ENCODE results near the gene ANXA9. TPM values are rescaled to one million over a fixed set of nuclear protein-coding genes. Genes with fewer than 3 reads are reported as not detected.

ANXA9 gene
- total RNA-seq, 1 experiment from 2014 or later: 1.2 TPM

DNA sequence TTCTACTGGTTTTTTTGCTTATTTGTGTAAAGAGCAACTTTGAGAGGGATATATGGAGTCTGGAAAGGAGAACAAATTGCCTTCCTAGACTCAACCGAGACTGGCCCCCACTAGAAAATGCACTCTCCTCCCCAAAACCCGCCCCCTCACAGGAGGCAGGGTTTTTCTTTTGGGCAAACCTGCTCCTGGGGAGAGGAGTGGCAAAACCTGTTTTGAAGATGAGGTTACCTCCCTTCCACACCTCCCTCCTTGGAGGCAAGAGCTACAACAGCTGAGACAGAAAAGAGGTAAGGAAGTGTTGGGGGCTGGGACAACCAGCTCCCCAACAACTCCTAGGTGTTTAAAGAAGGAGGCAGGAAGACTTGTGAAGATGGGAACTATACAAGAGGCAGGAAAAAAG lies 54.3 kb downstream of the ANXA9 start, which contains the start of gene BNIPL:
Gene BNIPL (plus strand): TSS at position 231 of the 400 bp plus-strand sequence. CDS start 140 bp downstream, at position 371.
- in situ Hi-C loops (cut with HindIII; ENCODE audit: low pct_unique_long_range_greater_than_20kb, low sequenced_read_pairs): no loop called here
- Histone ChIP-seq H3K4me1 (ENCODE audit: control insufficient read depth, insufficient read depth, low read length) (no peaks in the 10 kb centered on the region), H3K27me3 (ENCODE audit: control insufficient read depth, insufficient read depth, low read length) (no peaks in the 10 kb centered on the region), H3K27ac (ENCODE audit: low read length) (no peak within 1 kb of the TSS), H3K9me3 (ENCODE audit: control insufficient read depth, insufficient read depth, low read depth, low read length) (no peaks in the 10 kb centered on the region), H3K4me3 (ENCODE audit: low read depth in 2 of 2, low read length in 2 of 2) (no peak within 1 kb of the TSS), H3K36me3 (ENCODE audit: control insufficient read depth, insufficient read depth, low read length) (0 out of 2 replicates have a peak, but pooled peaks cover 2% of the 10 kb centered on the region)
- POLR2A ChIA-PET: no interaction called here
- CTCF ChIA-PET: no interaction called here
- no peak for TF ChIP-seq TCF7L2 (IDR thresholded peaks at IDR 0.05; ENCODE audit: low read depth, low read length)
- TF ChIP-seq, protein P1, sequence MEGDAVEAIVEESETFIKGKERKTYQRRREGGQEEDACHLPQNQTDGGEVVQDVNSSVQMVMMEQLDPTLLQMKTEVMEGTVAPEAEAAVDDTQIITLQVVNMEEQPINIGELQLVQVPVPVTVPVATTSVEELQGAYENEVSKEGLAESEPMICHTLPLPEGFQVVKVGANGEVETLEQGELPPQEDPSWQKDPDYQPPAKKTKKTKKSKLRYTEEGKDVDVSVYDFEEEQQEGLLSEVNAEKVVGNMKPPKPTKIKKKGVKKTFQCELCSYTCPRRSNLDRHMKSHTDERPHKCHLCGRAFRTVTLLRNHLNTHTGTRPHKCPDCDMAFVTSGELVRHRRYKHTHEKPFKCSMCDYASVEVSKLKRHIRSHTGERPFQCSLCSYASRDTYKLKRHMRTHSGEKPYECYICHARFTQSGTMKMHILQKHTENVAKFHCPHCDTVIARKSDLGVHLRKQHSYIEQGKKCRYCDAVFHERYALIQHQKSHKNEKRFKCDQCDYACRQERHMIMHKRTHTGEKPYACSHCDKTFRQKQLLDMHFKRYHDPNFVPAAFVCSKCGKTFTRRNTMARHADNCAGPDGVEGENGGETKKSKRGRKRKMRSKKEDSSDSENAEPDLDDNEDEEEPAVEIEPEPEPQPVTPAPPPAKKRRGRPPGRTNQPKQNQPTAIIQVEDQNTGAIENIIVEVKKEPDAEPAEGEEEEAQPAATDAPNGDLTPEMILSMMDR (IDR thresholded peaks at IDR 0.05): no peak
- TF ChIP-seq, protein P2, sequence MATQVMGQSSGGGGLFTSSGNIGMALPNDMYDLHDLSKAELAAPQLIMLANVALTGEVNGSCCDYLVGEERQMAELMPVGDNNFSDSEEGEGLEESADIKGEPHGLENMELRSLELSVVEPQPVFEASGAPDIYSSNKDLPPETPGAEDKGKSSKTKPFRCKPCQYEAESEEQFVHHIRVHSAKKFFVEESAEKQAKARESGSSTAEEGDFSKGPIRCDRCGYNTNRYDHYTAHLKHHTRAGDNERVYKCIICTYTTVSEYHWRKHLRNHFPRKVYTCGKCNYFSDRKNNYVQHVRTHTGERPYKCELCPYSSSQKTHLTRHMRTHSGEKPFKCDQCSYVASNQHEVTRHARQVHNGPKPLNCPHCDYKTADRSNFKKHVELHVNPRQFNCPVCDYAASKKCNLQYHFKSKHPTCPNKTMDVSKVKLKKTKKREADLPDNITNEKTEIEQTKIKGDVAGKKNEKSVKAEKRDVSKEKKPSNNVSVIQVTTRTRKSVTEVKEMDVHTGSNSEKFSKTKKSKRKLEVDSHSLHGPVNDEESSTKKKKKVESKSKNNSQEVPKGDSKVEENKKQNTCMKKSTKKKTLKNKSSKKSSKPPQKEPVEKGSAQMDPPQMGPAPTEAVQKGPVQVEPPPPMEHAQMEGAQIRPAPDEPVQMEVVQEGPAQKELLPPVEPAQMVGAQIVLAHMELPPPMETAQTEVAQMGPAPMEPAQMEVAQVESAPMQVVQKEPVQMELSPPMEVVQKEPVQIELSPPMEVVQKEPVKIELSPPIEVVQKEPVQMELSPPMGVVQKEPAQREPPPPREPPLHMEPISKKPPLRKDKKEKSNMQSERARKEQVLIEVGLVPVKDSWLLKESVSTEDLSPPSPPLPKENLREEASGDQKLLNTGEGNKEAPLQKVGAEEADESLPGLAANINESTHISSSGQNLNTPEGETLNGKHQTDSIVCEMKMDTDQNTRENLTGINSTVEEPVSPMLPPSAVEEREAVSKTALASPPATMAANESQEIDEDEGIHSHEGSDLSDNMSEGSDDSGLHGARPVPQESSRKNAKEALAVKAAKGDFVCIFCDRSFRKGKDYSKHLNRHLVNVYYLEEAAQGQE (IDR thresholded peaks at IDR 0.05; ENCODE audit: insufficient read depth in 1 of 2, low read depth in 2 of 2, low read length in 1 of 2): no peak
- no peak for TF ChIP-seq POLR2AphosphoS5 (IDR thresholded peaks at IDR 0.05; ENCODE audit: low read depth, low read length)
- TF ChIP-seq SIN3A (IDR thresholded peaks at IDR 0.05; ENCODE audit: borderline replicate concordance, insufficient read depth, low read depth, low read length): no peak
- intact Hi-C loops (cut with micrococcal nuclease; ENCODE audit: unreplicated experiment): no loop called here
- BruUV-seq (replicated peaks): no TSS peak
- DNase-seq (ENCODE audit: low read depth, low spot score) (no peak), ATAC-seq (no peak)

DNA sequence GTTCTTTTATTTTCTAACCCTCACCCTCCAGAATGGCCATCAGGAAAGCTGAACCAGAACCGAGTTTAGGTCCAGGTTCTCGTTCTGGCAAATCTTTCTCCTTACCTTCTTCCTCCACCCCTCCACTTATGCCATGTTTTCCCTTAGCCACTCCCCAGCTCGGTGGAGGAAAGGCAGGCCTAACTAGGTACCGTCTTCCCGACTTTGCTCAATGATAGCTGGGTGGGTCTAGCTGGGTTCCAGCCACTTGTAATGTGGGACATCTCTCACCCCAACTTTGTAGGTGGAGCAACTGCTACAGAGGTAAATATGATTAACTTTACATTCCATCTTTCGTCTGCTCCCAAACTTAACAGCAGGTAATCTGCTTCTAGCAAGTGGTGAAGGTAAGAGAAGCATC lies 54.9 kb downstream of the ANXA9 start:
- CTCF ChIA-PET: no interaction called here
- Histone ChIP-seq H3K27ac (ENCODE audit: low read length) (no peak overlapping the region), H3K4me1 (ENCODE audit: control insufficient read depth, insufficient read depth, low read length) (no peaks in the 10 kb centered on the region), H3K4me3 (ENCODE audit: low read depth in 2 of 2, low read length in 2 of 2) (no peak overlapping the region), H3K27me3 (ENCODE audit: control insufficient read depth, insufficient read depth, low read length) (no peaks in the 10 kb centered on the region), H3K36me3 (ENCODE audit: control insufficient read depth, insufficient read depth, low read length) (0 out of 2 replicates have a peak, but pooled peaks cover 2% of the 10 kb centered on the region), H3K9me3 (ENCODE audit: control insufficient read depth, insufficient read depth, low read depth, low read length) (no peaks in the 10 kb centered on the region)
- in situ Hi-C loops (cut with HindIII; ENCODE audit: low pct_unique_long_range_greater_than_20kb, low sequenced_read_pairs): no loop called here
- ATAC-seq: no peak
- intact Hi-C loops (cut with micrococcal nuclease; ENCODE audit: unreplicated experiment): no loop called here
- DNase-seq (ENCODE audit: low read depth, low spot score): no peak
- no TSS peak for BruUV-seq (replicated peaks)
- POLR2A ChIA-PET: no interaction called here
- TF ChIP-seq POLR2AphosphoS5 (IDR thresholded peaks at IDR 0.05; ENCODE audit: low read depth, low read length): no peak
- TF ChIP-seq, protein P1 (IDR thresholded peaks at IDR 0.05): no peak
- no peak for TF ChIP-seq TCF7L2 (IDR thresholded peaks at IDR 0.05; ENCODE audit: low read depth, low read length)
- TF ChIP-seq, protein P2 (IDR thresholded peaks at IDR 0.05; ENCODE audit: insufficient read depth in 1 of 2, low read depth in 2 of 2, low read length in 1 of 2): no peak
- TF ChIP-seq SIN3A (IDR thresholded peaks at IDR 0.05; ENCODE audit: borderline replicate concordance, insufficient read depth, low read depth, low read length): no peak

Measured in Panc1 (cell line).